PC-3 (cell line): ENCODE results near the gene TENT4B. TPM values are rescaled to one million over a fixed set of nuclear protein-coding genes. Genes with fewer than 3 reads are reported as not detected.

ENCODE experiments used
- ATAC-seq: fragments of 200-7000 bp; cut with Tn5 transposase; 2 replicates; pipeline ENCODE4 v1.9.1; 2020; ENCODE audit warnings: mild to moderate bottlenecking, moderate library complexity
- BruUV-seq: library from RNA; stranded (reverse); fragments of 400-500 nt; replicated peaks from 2 replicates; lab custom pipeline; 2021; lab: Mats Ljungman, UMichigan
- CTCF ChIA-PET: fragments of 300-600 bp; sonication (Branson Sonifier 250); formaldehyde crosslinking; loops from one replicate; lab custom pipeline; 2022; ENCODE audit warnings: antibody characterized with exemption; lab: Charles Lee
- POLR2A ChIA-PET: fragments of 300-600 bp; sonication (Branson Sonifier 250); formaldehyde crosslinking; loops from one replicate; lab custom pipeline; 2022; ENCODE audit warnings: antibody characterized with exemption; ENCODE audit not compliant: unreplicated experiment; lab: Charles Lee
- DNase-seq: peaks from one replicate; pipeline ENCODE4 v3.0.0-alpha.2; 2015
- H2AFZ ChIP-seq: fragments of 300-600 bp; sonication (generic); 2 replicates; pipeline ENCODE4 v1.6.0; 2016; ENCODE audit warnings: antibody characterized with exemption, low read length
- H3F3A ChIP-seq: fragments of 300-600 bp; sonication (generic); one replicate; pipeline ENCODE4 v1.6.0; 2017; ENCODE audit warnings: antibody characterized with exemption, low read length, control low read depth, mild to moderate bottlenecking; ENCODE audit not compliant: unreplicated experiment
- H3K27ac ChIP-seq: fragments of 300-600 bp; sonication (generic); 2 replicates; pipeline ENCODE4 v1.5.1; 2016; ENCODE audit warnings: mild to moderate bottlenecking, low read length
- H3K27me3 ChIP-seq: fragments of 300-600 bp; sonication (generic); 2 replicates; pipeline ENCODE4 v1.6.1; 2016; ENCODE audit warnings: low read length, mixed read lengths
- H3K36me3 ChIP-seq: fragments of 300-600 bp; sonication (generic); 2 replicates; pipeline ENCODE4 v1.6.1; 2016; ENCODE audit warnings: low read depth, mixed run types, low read length, mixed read lengths
- H3K4me1 ChIP-seq: fragments of 300-600 bp; sonication (generic); 2 replicates; pipeline ENCODE4 v1.5.1; 2016; ENCODE audit warnings: low read length; ENCODE audit not compliant: insufficient read depth
- H3K4me2 ChIP-seq: fragments of 300-600 bp; sonication (generic); 2 replicates; pipeline ENCODE4 v1.6.0; 2016; ENCODE audit warnings: low read length
- H3K4me3 ChIP-seq: fragments of 300-600 bp; sonication (generic); 2 replicates; pipeline ENCODE4 v1.5.1; 2016; ENCODE audit warnings: mild to moderate bottlenecking, low read length, mixed read lengths
- H3K79me2 ChIP-seq: fragments of 300-600 bp; sonication (generic); 2 replicates; pipeline ENCODE4 v1.6.1; 2017; ENCODE audit warnings: low read length, mixed read lengths
- H3K9ac ChIP-seq: fragments of 300-600 bp; sonication (generic); 2 replicates; pipeline ENCODE4 v1.6.0; 2016; ENCODE audit warnings: mild to moderate bottlenecking, low read length
- H3K9me2 ChIP-seq: fragments of 300-600 bp; sonication (generic); replicated peaks from 2 replicates; pipeline ENCODE4 v1.6.1; 2016; ENCODE audit warnings: mixed run types, low read length, mixed read lengths
- H3K9me3 ChIP-seq: fragments of 300-600 bp; sonication (generic); 2 replicates; pipeline ENCODE4 v1.6.1; 2016; ENCODE audit warnings: low read length, mixed read lengths
- H4K20me1 ChIP-seq: fragments of 300-600 bp; sonication (generic); 2 replicates; pipeline ENCODE4 v1.6.1; 2016; ENCODE audit warnings: low read length, mixed read lengths
- CTCF ChIP-seq: fragments of 300-600 bp; sonication (generic); conservative IDR thresholded peaks from 2 replicates; pipeline ENCODE4 v1.5.1; 2017; ENCODE audit warnings: antibody characterized with exemption, low read depth, mild to moderate bottlenecking, low read length
- EZH2 ChIP-seq: fragments of 300-600 bp; sonication (generic); IDR thresholded peaks from one replicate; pipeline ENCODE4 v1.6.1; 2017; ENCODE audit warnings: antibody characterized with exemption, mild to moderate bottlenecking, low read length; ENCODE audit not compliant: unreplicated experiment
- EZH2phosphoT487 ChIP-seq: fragments of 300-600 bp; sonication (generic); IDR thresholded peaks from 2 replicates; pipeline ENCODE4 v1.6.1; 2018; ENCODE audit warnings: mild to moderate bottlenecking, antibody characterized with exemption, low read length, borderline replicate concordance
- intact Hi-C: fragments of 100-400 bp; cut with micrococcal nuclease; formaldehyde crosslinking; loops from 2 replicates; pipeline ENCODE4 v1.9.0; 2023
- total RNA-seq: library from RNA; depleted of rRNA; stranded (reverse); fragments of >200 nt; gene quantifications from 2 replicates; pipeline ENCODE4 v1.2.3, GENCODE V29; 2014

TENT4B gene
- total RNA-seq, 1 experiment from 2014 or later, result 6.3 TPM

GRCh38 chr16:50234771-50235556, 81.9 kb downstream of the TENT4B start:
- no peak overlapping the region for H3K9ac ChIP-seq
- peak; percentile 49 for ATAC-seq
- no peak for TF ChIP-seq CTCF
- TF ChIP-seq EZH2, result no peak
- no peak for TF ChIP-seq EZH2phosphoT487
- ChIA-PET CTCF (no interaction called here), POLR2A (interaction anchor here (0.6 kb wide), 1 partner anchor 11 kb away, joined by 4 read pairs; no protein-coding TSS in a partner anchor)
- H3F3A ChIP-seq, result no peaks in the 10 kb centered on the region
- no peaks in the 10 kb centered on the region for H3K27me3 ChIP-seq
- no peak overlapping the region for H3K4me3 ChIP-seq
- no peaks in the 10 kb centered on the region for H3K9me2 ChIP-seq
- no peak overlapping the region for H3K27ac ChIP-seq
- H3K36me3 ChIP-seq, result no peaks in the 10 kb centered on the region
- BruUV-seq, result no TSS peak
- no peaks in the 10 kb centered on the region for H4K20me1 ChIP-seq
- DNase-seq, result peak; percentile 40
- H3K79me2 ChIP-seq, result no peaks in the 10 kb centered on the region
- H3K9me3 ChIP-seq, result no peaks in the 10 kb centered on the region
- intact Hi-C loops, result no loop called here
- peak overlapping the region; percentile 44 for H3K4me2 ChIP-seq
- H2AFZ ChIP-seq, result no peak overlapping the region
- H3K4me1 ChIP-seq, result peaks cover 18% of the 10 kb centered on the region

GRCh38 chr16:50235581-50235980, 82.5 kb downstream of the TENT4B start:
- no TSS peak for BruUV-seq
- H3K9me3 ChIP-seq, result no peaks in the 10 kb centered on the region
- H3K9me2 ChIP-seq, result no peaks in the 10 kb centered on the region
- intact Hi-C loops, result no loop called here
- no peaks in the 10 kb centered on the region for H3F3A ChIP-seq
- H3K4me2 ChIP-seq, result peak overlapping the region; percentile 44; the same call in 1 of the 2 replicates
- H3K4me1 ChIP-seq, result peaks cover 18% of the 10 kb centered on the region
- CTCF ChIA-PET, result no interaction called here
- H2AFZ ChIP-seq, result no peak overlapping the region
- no peaks in the 10 kb centered on the region for H3K36me3 ChIP-seq
- peak; percentile 31; the same call in 1 of the 2 replicates for ATAC-seq
- no peak overlapping the region for H3K4me3 ChIP-seq
- no peaks in the 10 kb centered on the region for H3K79me2 ChIP-seq
- TF ChIP-seq CTCF (no peak), EZH2phosphoT487 (no peak), EZH2 (no peak)
- H4K20me1 ChIP-seq, result no peaks in the 10 kb centered on the region
- H3K9ac ChIP-seq, result no peak overlapping the region
- H3K27ac ChIP-seq, result no peak overlapping the region
- H3K27me3 ChIP-seq, result no peaks in the 10 kb centered on the region
- POLR2A ChIA-PET, result interaction anchor here (0.6 kb wide), 1 partner anchor 10 kb away, joined by 4 read pairs; no protein-coding TSS in a partner anchor
- DNase-seq, result peak; percentile 12

- H3K4me3 ChIP-seq, result no peak overlapping the region
- H3K27ac ChIP-seq, result no peak overlapping the region
- H3K9ac ChIP-seq, result no peak overlapping the region
- H3K36me3 ChIP-seq, result no peaks in the 10 kb centered on the region
- H3K4me1 ChIP-seq, result peaks cover 18% of the 10 kb centered on the region
- H4K20me1 ChIP-seq, result no peaks in the 10 kb centered on the region
- no peaks in the 10 kb centered on the region for H3F3A ChIP-seq
- CTCF ChIA-PET, result no interaction called here
- POLR2A ChIA-PET, result no interaction called here
- H3K27me3 ChIP-seq, result no peaks in the 10 kb centered on the region
- BruUV-seq, result no TSS peak
- no peaks in the 10 kb centered on the region for H3K79me2 ChIP-seq
- ATAC-seq, result no peak
- no peak for TF ChIP-seq EZH2phosphoT487
- no peak for TF ChIP-seq EZH2
- no peak for TF ChIP-seq CTCF
- H3K9me3 ChIP-seq, result no peaks in the 10 kb centered on the region
- H3K4me2 ChIP-seq, result no peak overlapping the region
- H2AFZ ChIP-seq, result no peak overlapping the region
- H3K9me2 ChIP-seq, result no peaks in the 10 kb centered on the region
- intact Hi-C loops, result no loop called here
- no peak for DNase-seq
Observed at GRCh38 chr16:50238314-50238713, 85.2 kb downstream of the TENT4B start.
